ENCODE results near the gene SLC38A3. TPM values are rescaled to one million over a fixed set of nuclear protein-coding genes. Genes with fewer than 3 reads are reported as not detected.

The SLC38A3 gene
- total and polyA plus RNA-seq, 2 donors (not counting 1 experiment from before 2014, with no cell fraction given): not detected

- Mint-ChIP-seq H3K4me3 (peak overlapping the region; percentile 82), H3K9me3 (ENCODE audit: insufficient read depth) (no peaks in the 10 kb centered on the region), H3K4me1 (peaks cover 82% of the 10 kb centered on the region), H3K27ac (peak overlapping the region; percentile 89), H3K27me3 (no peaks in the 10 kb centered on the region)
- Histone ChIP-seq H3K4me2 (replicated peaks; ENCODE audit: low read depth, low read length, poor library complexity, severe bottlenecking) (peak overlapping the region; percentile 81), H3K36me3 (replicated peaks in 1 of 2; ENCODE audit: control extremely low read depth in 1 of 2, control insufficient read depth in 1 of 2, extremely low read depth in 1 of 2, insufficient read depth in 2 of 2, low read length in 1 of 2) (peaks cover 0 to 51% of the 10 kb centered on the region in 2 experiments), H3K27ac (ENCODE audit: low read length in 2 of 2) (peak overlapping the region; percentile 76 to 86), H3K4me3 (ENCODE audit: control extremely low read depth in 1 of 5, extremely low read depth in 1 of 5, insufficient read depth in 1 of 5, low read depth in 2 of 5, low read length in 4 of 5) (peak overlapping the region in 4 of 5 experiments; percentile 37 to 50 (median 40)), H3K9ac (ENCODE audit: low read length) (peak overlapping the region; percentile 52), H4K20me1 (ENCODE audit: control insufficient read depth, insufficient read depth, low read length, poor library complexity, severe bottlenecking) (peaks cover 96% of the 10 kb centered on the region), H3K27me3 (replicated peaks in 1 of 4; ENCODE audit: control extremely low read depth in 1 of 4, control insufficient read depth in 3 of 4, insufficient read depth in 4 of 4, low read length in 3 of 4) (no peaks in the 10 kb centered on the region), H2AFZ (ENCODE audit: insufficient read depth, low read depth, low read length, poor library complexity, severe bottlenecking) (no peak overlapping the region), H3K9me3 (ENCODE audit: control extremely low read depth in 1 of 3, control insufficient read depth in 2 of 3, insufficient read depth in 1 of 3, low read length in 2 of 3) (no peaks in the 10 kb centered on the region), H3K4me1 (ENCODE audit: control insufficient read depth in 2 of 2, insufficient read depth in 2 of 2, low read length in 2 of 2) (peaks cover 66 to 94% of the 10 kb centered on the region in 2 donors), H3K79me2 (ENCODE audit: control insufficient read depth, insufficient read depth, low read length) (peaks cover 100% of the 10 kb centered on the region)
- POLR2A ChIA-PET: interaction anchor here (0.6 to 1.8 kb wide), 7 partner anchors 11 to 19 kb away, joined by 3 to 10 read pairs (median 4); partner anchors contain the start of gene GNAI2
- intact Hi-C loops (cut with micrococcal nuclease): loop anchor here (1.0 to 2.0 kb wide), 6 partner anchors 8 to 52 kb away; partner anchors contain the start of gene IFRD2
- CTCF ChIA-PET: interaction anchor here (0.7 to 27.3 kb wide), 20 partner anchors 12 to 125 kb away, joined by 3 to 596 read pairs (median 5); partner anchors contain the start of genes GNAI2, GNAT1 and IFRD2
- ATAC-seq (ENCODE audit: low read depth) (peak; percentile 66), DNase-seq (peak; percentile 92)
- 2% methylated on average over 18 of the region's 25 CpGs for WGBS (ENCODE audit: insufficient coverage)
- no peak for TF ChIP-seq EZH2 (IDR thresholded peaks at IDR 0.05; ENCODE audit: borderline replicate concordance, insufficient read depth, low read depth, low read length, poor library complexity, severe bottlenecking)
- TF ChIP-seq CTCF (IDR thresholded peaks at IDR 0.05): peak; percentile 96
Measured at GRCh38 chr3:50245831-50246516, 40.9 kb downstream of the SLC38A3 start.

Data from B cell (primary cell).